ENCODE data around the gene NOP53. TPM values are rescaled to one million over a fixed set of nuclear protein-coding genes. Genes with fewer than 3 reads are reported as not detected.

The NOP53 gene
- total and polyA plus RNA-seq, 2 of the 13 experiments (the other 11 are each of a cell fraction or from before 2014, with no cell fraction given): 53.9 to 141 TPM

GRCh38 chr19:47745010-47745901, at the start of gene NOP53 (continued):
- no peak for TF ChIP-seq KIAA2018 (CRISPR knock-in tag; IDR thresholded peaks at IDR 0.05; ENCODE audit: borderline replicate concordance)
- no peak for TF ChIP-seq ATF3 (CRISPR knock-in tag; IDR thresholded peaks at IDR 0.05)
- no peak for TF ChIP-seq SATB2 (CRISPR knock-in tag; IDR thresholded peaks at IDR 0.05)
- TF ChIP-seq NFIC (IDR thresholded peaks at IDR 0.05; ENCODE audit: low read length): no peak
- no peak for TF ChIP-seq ZBTB4 (CRISPR knock-in tag; IDR thresholded peaks at IDR 0.05; ENCODE audit: borderline replicate concordance)
- TF ChIP-seq DPF2 (CRISPR knock-in tag; IDR thresholded peaks at IDR 0.05; ENCODE audit: borderline replicate concordance, low read depth): no peak
- TF ChIP-seq SP2 (CRISPR knock-in tag; IDR thresholded peaks at IDR 0.05): peak; percentile 88
- TF ChIP-seq ZNF549 (CRISPR knock-in tag; IDR thresholded peaks at IDR 0.05): no peak
- TF ChIP-seq SNAPC2 (CRISPR knock-in tag; IDR thresholded peaks at IDR 0.05): no peak
- 0 out of 2 replicates have a peak, but pooled peaks have one; percentile 36 for TF ChIP-seq ZBTB39 (CRISPR knock-in tag; IDR thresholded peaks at IDR 0.05)
- TF ChIP-seq ARNT (IDR thresholded peaks at IDR 0.05): no peak
- TF ChIP-seq FOXO4 (CRISPR knock-in tag; conservative IDR thresholded peaks at IDR 0.05): no peak
